Measurements from ENCODE around the gene MARCO. TPM values are rescaled to one million over a fixed set of nuclear protein-coding genes. Genes with fewer than 3 reads are reported as not detected.

Gene MARCO
- total RNA-seq, 2 donors from 2014 or later, result 10.4 to 13.7 TPM

DNA sequence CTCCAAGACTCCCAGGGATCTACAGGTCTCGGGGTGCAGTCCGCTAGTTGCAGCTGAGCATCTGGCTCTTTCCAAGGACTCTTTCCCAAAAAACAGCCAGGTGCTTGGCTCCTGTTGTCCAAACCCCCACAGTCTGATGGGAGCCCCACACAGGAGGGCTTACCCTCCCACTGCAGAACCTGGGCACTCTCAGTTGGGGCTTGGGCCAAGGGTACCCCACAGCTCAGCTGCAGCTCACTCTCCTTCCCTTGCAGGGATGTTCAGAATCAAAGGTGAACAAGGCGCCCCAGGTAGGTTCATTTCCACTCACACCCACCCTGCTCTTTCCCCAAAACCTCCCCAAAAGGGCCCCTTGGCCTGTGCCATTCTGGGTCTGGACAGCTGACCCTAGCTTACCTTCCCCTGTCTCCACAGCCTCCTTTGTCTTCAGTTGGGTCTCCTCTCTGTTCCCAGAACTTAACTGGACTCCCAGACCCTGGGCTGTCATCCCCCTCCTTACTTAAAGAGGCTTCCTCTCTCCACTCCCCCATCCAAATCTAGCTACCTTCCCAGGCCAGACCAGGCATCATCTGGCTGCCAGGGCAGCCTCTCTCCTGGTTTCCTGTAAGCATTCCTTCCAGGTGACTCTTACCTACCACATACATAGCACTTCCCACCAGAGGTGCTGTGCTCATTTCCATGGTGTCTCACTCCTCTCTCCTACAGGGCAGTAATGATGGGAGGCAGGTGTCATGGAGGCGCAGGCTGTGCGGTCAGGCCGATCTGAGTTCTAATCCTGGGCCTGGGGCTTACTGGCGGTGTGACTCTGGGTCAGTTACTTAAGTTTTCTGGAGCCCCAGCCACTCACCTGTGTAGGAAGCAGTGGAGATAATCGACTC is 29.5 kb downstream of the MARCO start:
- Histone ChIP-seq H3K27ac (no peak overlapping the region), H3K4me1 (ENCODE audit: control insufficient read depth in 1 of 2, low read depth in 2 of 2) (no peaks in the 10 kb centered on the region), H3K27me3 (replicated peaks; ENCODE audit: insufficient read depth) (no peaks in the 10 kb centered on the region), H3K36me3 (no peaks in the 10 kb centered on the region), H3K4me3 (no peak overlapping the region), H3K9me3 (no peaks in the 10 kb centered on the region)
- TF ChIP-seq, protein P1, sequence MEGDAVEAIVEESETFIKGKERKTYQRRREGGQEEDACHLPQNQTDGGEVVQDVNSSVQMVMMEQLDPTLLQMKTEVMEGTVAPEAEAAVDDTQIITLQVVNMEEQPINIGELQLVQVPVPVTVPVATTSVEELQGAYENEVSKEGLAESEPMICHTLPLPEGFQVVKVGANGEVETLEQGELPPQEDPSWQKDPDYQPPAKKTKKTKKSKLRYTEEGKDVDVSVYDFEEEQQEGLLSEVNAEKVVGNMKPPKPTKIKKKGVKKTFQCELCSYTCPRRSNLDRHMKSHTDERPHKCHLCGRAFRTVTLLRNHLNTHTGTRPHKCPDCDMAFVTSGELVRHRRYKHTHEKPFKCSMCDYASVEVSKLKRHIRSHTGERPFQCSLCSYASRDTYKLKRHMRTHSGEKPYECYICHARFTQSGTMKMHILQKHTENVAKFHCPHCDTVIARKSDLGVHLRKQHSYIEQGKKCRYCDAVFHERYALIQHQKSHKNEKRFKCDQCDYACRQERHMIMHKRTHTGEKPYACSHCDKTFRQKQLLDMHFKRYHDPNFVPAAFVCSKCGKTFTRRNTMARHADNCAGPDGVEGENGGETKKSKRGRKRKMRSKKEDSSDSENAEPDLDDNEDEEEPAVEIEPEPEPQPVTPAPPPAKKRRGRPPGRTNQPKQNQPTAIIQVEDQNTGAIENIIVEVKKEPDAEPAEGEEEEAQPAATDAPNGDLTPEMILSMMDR (IDR thresholded peaks at IDR 0.05), result no peak
- ATAC-seq (ENCODE audit: insufficient number of reproducible peaks, low FRiP score, low read depth) (no peak), DNase-seq (ENCODE audit: low spot score) (no peak)

GRCh38 chr2:118973542-118973951 is 31.6 kb downstream of the MARCO start:
- Histone ChIP-seq H3K36me3 (no peaks in the 10 kb centered on the region), H3K9me3 (no peaks in the 10 kb centered on the region), H3K4me3 (no peak overlapping the region), H3K4me1 (ENCODE audit: control insufficient read depth in 1 of 2, low read depth in 2 of 2) (no peaks in the 10 kb centered on the region), H3K27ac (no peak overlapping the region), H3K27me3 (replicated peaks; ENCODE audit: insufficient read depth) (no peaks in the 10 kb centered on the region)
- TF ChIP-seq, protein P1 (IDR thresholded peaks at IDR 0.05), result no peak
- DNase-seq (ENCODE audit: low spot score) (no peak), ATAC-seq (ENCODE audit: insufficient number of reproducible peaks, low FRiP score, low read depth) (no peak)

- Histone ChIP-seq H3K4me1 (ENCODE audit: control insufficient read depth in 1 of 2, low read depth in 2 of 2) (no peaks in the 10 kb centered on the region), H3K27me3 (replicated peaks; ENCODE audit: insufficient read depth) (no peaks in the 10 kb centered on the region), H3K4me3 (no peak overlapping the region), H3K9me3 (no peaks in the 10 kb centered on the region), H3K36me3 (no peaks in the 10 kb centered on the region), H3K27ac (no peak overlapping the region)
- DNase-seq (ENCODE audit: low spot score), result no peak
- ATAC-seq (ENCODE audit: insufficient number of reproducible peaks, low FRiP score, low read depth), result no peak
- TF ChIP-seq, protein P1 (IDR thresholded peaks at IDR 0.05), result no peak
Observed at GRCh38 chr2:118974103-118974993, 32.4 kb downstream of the MARCO start.

- TF ChIP-seq, protein P1 (IDR thresholded peaks at IDR 0.05), result no peak
- no peaks in the 10 kb centered on the region for H3K36me3 ChIP-seq
- no peaks in the 10 kb centered on the region for H3K27me3 ChIP-seq (replicated peaks; ENCODE audit: insufficient read depth)
- DNase-seq (ENCODE audit: low spot score) (no peak), ATAC-seq (ENCODE audit: insufficient number of reproducible peaks, low FRiP score, low read depth) (no peak)
- no peaks in the 10 kb centered on the region for H3K9me3 ChIP-seq
- no peak overlapping the region for H3K4me3 ChIP-seq
- no peaks in the 10 kb centered on the region for H3K4me1 ChIP-seq (ENCODE audit: control insufficient read depth in 1 of 2, low read depth in 2 of 2)
- H3K27ac ChIP-seq, result no peak overlapping the region
Observed at GRCh38 chr2:118975133-118975532, 33.1 kb downstream of the MARCO start.

- ATAC-seq (ENCODE audit: insufficient number of reproducible peaks, low FRiP score, low read depth), result no peak
- no peak for DNase-seq (ENCODE audit: low spot score)
- no peak overlapping the region for H3K27ac ChIP-seq
Observed at GRCh38 chr2:118978064-118978463, 36.1 kb downstream of the MARCO start.

More at GRCh38 chr2:118978064-118978463, 36.1 kb downstream of the MARCO start:
- no peaks in the 10 kb centered on the region for H3K36me3 ChIP-seq
- no peak overlapping the region for H3K4me3 ChIP-seq
- H3K4me1 ChIP-seq (ENCODE audit: control insufficient read depth in 1 of 2, low read depth in 2 of 2), result no peaks in the 10 kb centered on the region
- no peaks in the 10 kb centered on the region for H3K27me3 ChIP-seq (replicated peaks; ENCODE audit: insufficient read depth)
- TF ChIP-seq, protein P1 (IDR thresholded peaks at IDR 0.05), result no peak
- H3K9me3 ChIP-seq, result no peaks in the 10 kb centered on the region

Data from thoracic aorta (tissue), 2 donors.